GM18526 (cell line): ENCODE measurements around the gene DOK7.

ENCODE experiments used
- POLR2A ChIP-seq: IDR thresholded peaks from 3 replicates; pipeline ENCODE4 v1.6.1; 2011; ENCODE audit not compliant: insufficient read length; ENCODE audit errors: extremely low read depth

The DOK7 gene

DNA sequence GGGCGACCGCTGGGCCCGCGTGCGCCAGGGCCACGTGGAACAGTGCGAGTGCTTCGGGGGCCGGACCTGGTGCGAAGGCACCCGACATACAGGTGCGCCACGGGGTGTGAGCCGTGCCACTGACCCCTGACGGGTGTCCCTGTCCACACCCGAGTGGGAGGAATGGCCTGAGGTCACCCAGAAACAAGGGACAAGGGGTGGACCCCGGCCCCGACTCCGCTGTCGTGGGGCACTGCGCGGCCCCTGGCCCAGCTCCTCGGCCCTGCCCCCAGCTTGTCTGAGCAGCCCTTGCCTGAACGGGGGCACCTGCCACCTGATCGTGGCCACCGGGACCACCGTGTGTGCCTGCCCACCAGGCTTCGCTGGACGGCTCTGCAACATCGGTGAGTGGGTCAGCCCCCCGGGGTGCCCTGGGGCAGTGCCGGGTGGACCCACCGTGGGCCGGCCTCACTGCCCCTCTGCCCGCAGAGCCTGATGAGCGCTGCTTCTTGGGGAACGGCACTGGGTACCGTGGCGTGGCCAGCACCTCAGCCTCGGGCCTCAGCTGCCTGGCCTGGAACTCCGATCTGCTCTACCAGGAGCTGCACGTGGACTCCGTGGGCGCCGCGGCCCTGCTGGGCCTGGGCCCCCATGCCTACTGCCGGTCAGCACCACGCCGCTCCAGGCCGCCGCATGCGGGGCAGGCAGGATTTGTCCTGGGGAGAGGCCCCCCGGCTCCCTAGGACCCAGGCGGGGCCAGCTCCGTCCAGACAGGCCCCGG, 18.6 kb upstream of the DOK7 start:
- TF ChIP-seq POLR2A: no peak

DNA sequence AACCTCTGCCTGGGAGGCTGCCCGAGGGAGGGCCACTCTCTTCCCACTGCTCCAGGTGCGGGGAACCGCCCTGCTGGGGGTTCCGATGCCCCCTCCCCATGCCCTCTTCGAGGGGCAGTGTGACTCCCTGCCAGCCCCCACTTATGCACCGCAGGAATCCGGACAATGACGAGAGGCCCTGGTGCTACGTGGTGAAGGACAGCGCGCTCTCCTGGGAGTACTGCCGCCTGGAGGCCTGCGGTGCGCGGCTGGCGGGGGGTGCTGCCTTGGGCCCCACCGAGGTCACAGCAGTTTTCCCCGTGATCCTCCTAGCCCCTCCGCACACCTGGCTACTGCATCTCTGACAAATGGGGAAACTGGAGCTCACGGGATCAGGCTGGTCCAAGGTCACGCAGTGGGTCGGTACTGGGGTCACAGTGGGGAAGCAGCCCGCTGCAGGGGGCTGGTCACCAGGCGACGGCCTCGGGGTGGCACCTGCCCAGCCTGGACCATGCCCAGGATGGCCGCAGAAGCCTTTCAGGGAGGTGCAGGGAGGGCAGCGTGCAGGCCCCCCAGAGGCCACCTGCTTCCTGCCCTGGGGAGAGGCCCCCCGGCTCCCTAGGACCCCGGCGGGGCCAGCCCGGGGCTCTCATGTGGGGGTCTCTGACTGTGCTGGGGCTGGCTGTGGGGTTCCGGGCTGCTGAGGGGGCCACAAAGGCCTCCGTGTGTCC, 17.8 kb upstream of the DOK7 start:
- no peak for TF ChIP-seq POLR2A

GRCh38 chr4:3445829-3446545, 17.1 kb upstream of the DOK7 start:
- TF ChIP-seq POLR2A: no peak

DNA sequence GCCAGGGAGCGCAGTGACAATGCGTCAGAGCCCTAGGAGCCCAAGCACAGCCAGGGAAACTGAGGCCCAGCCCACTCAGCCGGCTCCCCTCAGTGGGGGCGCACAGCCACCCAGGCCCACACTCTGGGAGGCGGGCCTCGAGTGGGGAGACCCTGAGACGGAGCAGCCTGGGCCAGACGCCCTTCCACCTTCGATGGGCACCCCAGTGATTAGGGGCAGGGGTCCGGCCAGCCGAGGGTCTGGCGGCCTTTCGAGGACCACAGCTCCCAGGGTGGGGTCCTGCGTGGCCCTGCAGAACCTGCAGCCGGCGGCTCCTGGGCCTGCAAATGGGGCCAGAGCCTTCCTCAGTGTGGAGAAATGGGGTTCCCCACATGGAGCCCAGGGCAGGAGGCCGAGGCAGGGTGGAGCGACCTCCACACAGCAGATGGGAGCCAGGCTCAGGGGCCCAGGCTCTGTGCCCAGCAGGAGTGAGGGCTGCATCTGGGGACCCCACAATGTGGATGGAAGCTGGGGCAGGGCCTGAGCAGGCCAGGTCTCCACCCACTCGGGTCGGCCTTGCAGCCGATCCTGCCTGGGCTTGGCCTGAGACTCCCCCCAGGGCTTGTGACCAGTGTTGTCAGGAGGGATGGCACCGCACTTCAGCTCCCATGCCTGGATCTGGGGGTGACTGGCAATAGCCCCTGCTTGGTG, 16.3 kb upstream of the DOK7 start:
- no peak for TF ChIP-seq POLR2A

DNA sequence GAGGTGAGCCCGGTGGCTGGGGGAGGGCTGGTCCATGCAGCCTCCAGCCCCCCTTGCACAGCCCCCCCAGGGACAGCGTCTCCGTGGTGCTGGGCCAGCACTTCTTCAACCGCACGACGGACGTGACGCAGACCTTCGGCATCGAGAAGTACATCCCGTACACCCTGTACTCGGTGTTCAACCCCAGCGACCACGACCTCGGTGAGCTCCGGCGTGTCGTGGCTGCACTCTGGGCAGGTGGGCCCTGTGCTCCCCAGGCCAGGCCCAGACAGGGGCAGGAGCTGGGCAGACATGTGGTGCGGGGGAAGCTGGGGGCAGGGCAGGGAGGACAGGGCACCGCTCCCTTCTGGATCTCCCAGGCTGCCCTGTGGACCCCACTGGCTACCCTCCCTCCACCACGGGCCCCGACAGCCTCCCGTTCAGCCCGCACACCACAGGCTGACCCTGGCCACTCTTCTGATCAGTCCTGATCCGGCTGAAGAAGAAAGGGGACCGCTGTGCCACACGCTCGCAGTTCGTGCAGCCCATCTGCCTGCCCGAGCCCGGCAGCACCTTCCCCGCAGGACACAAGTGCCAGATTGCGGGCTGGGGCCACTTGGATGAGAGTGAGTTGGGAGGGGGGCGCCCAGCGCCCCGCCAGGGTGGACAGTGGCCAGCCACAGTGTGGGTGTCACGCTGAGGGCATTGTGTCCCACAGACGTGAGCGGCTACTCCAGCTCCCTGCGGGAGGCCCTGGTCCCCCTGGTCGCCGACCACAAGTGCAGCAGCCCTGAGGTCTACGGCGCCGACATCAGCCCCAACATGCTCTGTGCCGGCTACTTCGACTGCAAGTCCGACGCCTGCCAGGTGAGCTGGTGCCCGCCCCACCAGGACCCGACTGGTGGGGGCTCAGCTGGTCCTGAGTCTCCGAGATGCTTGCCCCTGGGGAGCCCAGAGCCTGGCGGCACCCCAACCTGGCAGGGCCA, 15.4 kb upstream of the DOK7 start:
- no peak for TF ChIP-seq POLR2A

- TF ChIP-seq POLR2A: no peak
Measured at GRCh38 chr4:3449047-3449573, 14.0 kb upstream of the DOK7 start.

- TF ChIP-seq POLR2A: no peak
Measured at GRCh38 chr4:3449574-3450534, 13.3 kb upstream of the DOK7 start.

DNA sequence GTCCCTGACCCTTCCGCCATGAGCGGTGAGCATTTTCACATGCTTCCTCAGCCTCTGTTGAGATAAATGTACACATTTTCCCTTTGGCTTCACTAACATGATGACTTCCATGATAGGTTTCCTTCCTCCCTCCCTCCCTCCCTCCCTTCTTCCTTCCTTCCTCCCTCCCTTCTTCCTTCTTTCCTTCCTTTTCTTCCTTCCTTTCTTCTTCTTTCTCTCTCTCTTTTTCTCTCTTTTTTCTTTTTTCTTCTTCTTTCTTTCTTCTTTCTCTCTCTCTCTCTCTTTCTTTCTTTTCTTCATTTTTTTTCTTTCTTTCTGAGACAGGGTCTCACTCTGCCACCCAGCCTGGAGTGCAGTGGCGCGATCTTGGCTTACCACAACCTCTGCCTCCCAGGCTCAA, 12.5 kb upstream of the DOK7 start:
- TF ChIP-seq POLR2A: no peak

DNA sequence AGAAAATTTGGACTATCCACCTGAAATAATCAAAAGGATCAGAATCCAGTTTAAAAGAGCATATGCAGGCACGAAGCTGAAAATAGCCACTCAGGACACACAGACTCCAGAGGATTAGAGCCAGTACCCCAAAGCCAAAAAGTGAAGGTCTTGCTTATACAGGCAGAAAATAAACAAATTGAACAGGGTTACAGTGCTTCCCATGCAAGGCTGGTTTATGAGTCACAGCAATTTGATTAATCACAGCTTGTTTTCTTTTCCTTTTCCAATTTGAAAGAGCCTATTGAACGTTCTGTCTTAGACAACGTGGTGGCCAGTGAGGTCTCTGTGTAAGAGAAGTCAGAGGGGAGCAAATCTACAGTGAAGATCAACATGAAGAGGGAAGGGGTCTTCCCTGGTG, 11.2 kb upstream of the DOK7 start:
- TF ChIP-seq POLR2A: no peak

- no peak for TF ChIP-seq POLR2A
Measured at GRCh38 chr4:3452376-3452775, 10.7 kb upstream of the DOK7 start.

DNA sequence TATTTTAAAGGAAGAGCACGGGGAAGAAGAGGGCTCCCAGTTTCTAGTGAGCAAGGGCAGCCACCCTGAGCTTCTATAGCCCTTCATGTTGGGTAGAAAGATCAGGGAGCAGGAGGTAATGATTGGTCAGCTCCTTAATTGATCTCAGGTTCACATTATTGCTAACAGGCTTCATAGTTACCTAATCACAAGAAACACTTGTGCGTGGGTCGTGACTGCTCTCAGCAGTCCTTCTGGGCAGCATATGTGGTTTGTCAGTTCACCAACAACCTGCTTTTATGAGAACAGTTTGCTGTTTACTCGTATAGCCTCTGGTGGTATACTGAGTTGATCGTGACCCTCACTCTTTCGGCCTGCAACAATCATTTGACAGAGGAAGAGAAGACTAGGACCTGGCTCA, 4.7 kb upstream of the DOK7 start:
- TF ChIP-seq POLR2A: no peak

- no peak for TF ChIP-seq POLR2A
Measured at GRCh38 chr4:3460926-3461325, 2.2 kb upstream of the DOK7 start.
